GM21390 (cell line): ENCODE measurements around the gene HDLBP.

Experiments
- ATAC-seq: cut with Tn5 transposase; IDR thresholded peaks from one replicate; pipeline ENCODE4 v1.9.1; 2021; ENCODE audit not compliant: unreplicated experiment

HDLBP gene

GRCh38 chr2:241214209-241214608 is 101.3 kb downstream of the HDLBP start:
- no peak for ATAC-seq

GRCh38 chr2:241213567-241213966 is 101.9 kb downstream of the HDLBP start:
- ATAC-seq = no peak

DNA sequence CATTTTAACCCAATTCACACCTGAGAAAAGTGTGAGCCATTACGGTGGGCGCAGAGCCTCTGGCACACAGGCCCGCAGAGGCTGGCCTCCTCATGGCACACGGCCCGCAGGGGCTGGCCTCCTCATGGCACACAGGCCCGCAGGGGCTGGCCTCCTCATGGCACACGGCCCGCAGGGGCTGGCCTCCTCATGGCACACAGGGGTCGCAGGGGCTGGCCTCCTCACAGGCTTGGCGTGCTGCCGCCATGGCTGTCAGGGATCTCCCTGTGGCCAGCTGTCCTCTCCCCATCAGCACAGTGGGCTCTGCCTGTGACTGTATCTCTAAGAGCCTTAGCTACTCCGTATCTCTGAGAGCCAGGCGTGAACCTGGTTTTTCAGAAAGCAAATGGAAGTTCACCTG is 102.4 kb downstream of the HDLBP start:
- no peak for ATAC-seq

DNA sequence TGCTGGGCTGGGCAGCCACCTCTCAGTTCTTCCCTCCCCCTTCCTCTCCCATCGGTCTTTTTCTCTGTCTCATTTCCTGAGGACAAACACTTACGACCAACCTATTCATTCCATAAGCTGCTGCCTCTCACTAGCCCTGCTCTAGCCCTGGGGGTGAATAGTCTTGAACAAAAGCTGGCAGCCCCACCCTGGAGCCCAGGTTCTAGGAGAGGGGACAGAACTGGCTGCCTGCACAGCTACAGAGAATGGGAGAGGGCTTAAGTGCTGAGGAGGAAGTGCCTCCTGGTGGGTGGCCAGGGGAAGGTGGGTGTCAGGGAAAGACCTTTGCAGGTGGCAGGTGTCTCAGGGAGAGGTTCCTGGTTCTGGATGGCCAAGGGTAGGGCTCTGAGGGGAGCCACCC is 104.2 kb downstream of the HDLBP start:
- ATAC-seq = no peak

DNA sequence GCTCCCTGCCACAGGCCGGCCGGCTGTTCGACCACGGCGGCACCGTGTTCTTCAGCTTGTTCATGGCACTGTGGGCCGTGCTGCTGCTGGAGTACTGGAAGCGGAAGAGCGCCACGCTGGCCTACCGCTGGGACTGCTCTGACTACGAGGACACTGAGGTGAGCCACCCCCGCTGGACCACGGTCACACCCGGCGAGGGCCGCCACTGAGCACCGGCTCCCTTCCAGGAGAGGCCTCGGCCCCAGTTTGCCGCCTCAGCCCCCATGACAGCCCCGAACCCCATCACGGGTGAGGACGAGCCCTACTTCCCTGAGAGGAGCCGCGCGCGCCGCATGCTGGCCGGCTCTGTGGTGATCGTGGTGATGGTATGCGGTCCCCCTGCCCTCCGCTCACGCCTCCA is 106.2 kb downstream of the HDLBP start:
- no peak for ATAC-seq

- ATAC-seq = no peak
Observed at GRCh38 chr2:241208058-241208457, 107.4 kb downstream of the HDLBP start.

GRCh38 chr2:241207641-241208040 is 107.8 kb downstream of the HDLBP start:
- no peak for ATAC-seq

DNA sequence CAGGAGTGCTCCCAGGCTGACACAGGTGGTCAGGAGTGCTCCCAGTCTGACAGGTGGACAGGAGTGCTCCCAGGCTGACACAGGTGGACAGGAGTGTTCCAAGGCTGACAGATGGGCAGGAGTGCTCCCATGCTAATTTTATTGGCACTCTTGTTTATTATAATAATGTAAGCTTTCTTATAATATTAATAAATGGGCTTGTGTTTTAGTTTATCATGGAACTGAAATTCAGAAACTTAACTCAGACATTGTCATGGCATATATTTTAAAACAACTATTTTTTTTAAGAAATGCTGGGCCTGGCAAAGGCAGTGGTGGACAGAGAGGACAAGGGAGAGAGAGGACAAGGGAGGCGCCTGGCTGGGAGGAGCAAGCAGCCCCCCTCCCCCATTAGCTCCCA is 108.3 kb downstream of the HDLBP start:
- ATAC-seq = no peak

DNA sequence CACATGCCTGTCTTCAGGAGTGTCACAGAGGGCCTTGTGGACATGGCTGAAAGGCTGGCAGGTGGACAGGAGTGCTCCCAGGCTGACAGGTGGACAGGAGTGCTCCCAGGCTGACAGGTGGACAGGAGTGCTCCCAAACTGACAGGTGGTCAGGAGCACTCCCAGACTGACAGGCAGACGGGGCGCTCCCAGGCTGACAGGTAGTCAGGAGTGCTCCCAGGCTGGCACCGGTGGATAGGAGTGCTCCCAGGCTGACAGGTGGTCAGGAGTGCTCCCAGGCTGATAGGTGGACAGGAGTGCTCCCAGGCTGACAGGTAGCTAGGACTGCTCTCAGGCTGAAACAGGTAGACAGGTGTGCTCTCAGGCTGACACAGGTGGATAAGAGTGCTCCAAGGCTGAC is 110.4 kb downstream of the HDLBP start:
- no peak for ATAC-seq

DNA sequence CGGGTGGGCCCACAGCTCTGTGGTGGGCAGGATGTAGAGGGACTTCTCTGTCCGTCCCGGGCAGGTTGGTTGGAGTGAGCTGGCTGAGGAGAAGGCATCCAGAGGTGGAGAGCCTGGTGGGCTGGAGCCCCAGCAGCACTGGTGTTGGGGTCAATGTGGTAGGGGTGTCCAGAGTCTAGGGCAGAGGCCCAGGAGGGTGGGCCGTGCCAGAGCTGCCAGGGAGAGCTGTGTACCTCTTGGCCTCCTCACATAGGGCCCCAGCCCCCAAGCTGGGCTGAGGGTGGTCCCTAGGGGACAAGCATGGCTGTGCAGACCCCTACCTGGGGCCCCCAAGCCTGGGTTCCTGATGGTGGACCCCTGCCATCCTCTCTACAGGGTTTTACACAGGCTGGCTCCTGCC is 111.0 kb downstream of the HDLBP start:
- ATAC-seq = no peak

DNA sequence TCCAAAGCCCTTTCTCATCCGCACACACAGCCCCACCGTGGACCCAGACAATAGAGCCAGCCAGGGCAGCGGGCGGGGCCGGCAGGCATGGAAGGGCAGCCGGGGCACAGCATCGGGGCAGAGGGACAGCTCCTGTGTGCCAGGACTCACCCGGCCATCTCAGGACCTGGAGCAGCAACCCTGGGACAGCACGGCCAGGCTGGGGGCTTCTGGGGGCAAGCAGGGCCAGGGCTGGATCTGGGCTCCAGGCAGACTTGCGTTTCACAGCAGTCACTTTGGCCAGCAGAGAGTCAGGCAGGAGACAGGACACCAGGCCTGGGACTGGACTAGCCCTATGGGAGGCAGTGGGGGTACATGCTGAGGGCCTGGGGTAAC is 111.5 kb downstream of the HDLBP start:
- ATAC-seq = no peak

- no peak for ATAC-seq
Observed at GRCh38 chr2:241203218-241204009, 112.1 kb downstream of the HDLBP start.

- ATAC-seq = no peak
Observed at GRCh38 chr2:241202681-241203080, 112.8 kb downstream of the HDLBP start.

GRCh38 chr2:241202268-241202585 is 113.2 kb downstream of the HDLBP start:
- no peak for ATAC-seq

DNA sequence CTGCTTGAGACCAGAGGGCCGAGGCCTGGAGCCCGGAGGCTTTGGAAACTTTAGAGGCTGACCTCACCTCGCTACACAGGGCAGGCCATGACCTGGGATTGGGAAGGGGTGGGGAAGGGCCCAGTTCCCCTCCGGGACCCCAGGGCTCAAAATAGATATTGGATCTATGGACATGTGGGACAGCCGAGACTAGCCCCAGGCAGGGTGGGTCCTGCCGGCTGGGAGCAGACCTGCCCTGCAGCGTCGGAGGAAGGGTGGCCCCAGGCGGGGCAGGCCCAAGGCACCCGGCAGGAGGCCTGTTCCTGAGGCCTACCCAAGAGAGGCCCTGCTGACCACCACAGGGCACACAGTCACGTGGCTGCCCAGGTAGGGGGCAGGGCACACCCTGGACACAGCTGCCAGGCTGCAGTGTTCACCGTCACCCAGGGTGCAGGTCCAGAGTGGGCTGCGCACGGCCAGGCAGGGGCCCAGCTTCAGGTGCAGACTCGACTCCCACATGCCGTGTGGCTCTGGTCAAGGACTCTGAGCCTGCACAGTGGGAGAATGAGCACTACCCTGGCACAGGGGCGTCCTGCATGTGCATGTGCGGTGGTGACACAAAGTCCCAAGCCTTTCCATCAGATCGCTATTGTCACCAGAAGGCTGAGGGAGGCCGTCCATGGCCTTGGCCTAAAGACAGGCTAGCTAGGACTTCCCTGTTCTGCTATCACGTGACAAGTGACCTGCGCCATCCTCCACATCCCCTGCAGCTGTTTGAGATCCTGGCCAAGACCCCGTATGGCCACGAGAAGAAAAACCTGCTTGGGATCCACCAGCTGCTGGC is 113.8 kb downstream of the HDLBP start:
- no peak for ATAC-seq

GRCh38 chr2:241200822-241201395 is 114.6 kb downstream of the HDLBP start:
- no peak for ATAC-seq

DNA sequence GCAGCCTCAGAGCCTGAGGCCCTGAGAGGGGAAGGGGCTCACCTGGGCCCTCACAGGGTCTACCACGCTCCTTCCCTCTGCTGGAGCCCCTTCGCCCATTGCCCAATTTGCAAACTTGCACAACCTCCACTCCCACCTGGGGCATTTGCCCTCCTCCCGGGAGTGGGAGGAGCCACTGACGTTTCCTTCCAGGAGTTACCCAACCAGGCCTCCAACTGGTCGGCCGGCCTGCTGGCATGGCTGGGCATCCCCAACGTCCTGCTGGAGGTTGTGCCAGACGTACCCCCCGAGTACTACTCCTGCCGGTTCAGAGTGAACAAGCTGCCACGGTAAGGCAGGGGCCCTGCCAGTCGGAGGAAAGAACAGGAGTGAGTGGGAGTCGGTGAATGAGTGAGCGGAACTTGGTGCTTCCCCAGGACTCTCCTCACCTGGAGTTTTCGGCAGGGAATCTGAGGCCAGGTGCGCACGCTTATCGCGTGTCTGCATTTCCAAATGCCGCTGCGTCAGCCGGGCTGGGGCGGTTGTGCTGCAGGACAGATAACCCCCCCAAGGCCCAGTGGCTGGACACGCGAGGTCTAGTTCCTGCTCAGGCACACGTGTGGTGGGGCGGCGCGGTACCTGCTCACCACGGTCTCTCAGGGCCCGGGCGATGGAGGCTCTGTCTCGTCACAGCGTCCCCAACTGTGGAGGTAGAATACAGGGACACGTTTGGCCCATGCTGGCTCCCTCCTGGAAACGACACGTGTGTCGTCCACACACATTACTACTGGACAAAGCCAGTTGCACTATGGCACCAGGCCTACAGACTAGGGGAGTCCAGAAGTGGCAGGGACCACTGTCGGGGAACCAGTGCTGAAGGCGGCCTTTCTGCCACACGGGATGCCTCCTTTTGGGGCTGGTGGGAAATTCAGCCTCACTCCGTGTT is 115.3 kb downstream of the HDLBP start:
- no peak for ATAC-seq

DNA sequence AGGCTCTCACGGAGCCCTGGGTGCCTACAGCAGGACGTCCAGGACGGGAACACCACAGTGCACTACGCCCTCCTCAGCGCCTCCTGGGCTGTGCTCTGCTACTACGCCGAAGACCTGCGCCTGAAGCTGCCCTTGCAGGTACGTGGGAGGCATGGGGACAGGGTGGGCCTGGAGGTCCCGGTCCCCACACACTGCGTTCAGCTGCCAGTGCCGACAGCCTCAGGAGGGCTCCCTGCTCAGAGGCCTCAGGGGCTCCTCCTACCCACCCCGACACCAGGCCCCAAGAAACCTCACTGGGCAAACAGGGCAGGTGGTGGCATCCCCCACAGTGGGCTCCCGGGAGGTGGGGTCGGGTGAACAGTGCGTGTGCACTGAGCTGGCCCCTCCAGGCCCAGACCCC is 116.2 kb downstream of the HDLBP start:
- no peak for ATAC-seq

DNA sequence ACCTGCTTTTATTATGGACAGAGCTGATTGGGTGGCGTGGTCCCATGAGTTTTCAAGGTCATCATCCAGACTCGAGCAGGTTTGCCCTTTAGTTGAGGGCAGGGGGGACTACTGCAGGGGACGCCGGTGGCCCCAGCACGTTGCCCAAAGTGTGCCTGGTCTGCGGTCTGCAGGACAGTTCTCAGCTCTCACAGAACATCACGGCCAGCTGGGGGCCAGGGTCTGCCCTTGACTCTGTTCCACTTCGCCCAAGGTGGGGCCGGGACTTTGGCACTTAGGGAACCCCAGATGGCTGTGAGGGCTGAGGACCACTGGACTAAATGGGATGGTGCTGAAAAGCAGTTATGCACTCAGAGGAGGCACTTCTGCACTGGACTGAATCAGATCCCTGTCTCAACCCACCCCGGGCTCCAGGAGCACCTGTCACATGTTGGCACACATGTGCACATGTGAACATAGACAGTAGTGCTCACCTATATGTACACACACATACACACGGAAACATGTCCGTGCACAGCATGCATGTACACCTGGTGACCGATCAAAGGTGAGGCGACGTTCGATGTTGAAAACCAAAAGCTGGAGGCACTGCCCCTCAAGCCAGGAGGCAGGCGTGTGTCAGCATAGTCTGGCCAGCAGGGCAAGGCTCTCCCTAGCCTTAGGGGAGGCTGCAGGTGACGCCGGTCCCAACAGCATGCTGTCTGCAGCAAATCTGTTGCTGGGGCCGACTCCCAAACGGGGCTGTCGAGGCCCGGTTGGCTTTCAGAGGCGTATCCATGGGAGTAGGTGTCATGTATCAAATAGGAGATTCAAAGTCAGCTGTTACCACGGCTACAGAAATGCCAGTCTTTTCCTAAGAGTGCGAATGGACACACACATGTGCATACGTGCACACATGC is 116.8 kb downstream of the HDLBP start:
- no peak for ATAC-seq

- no peak for ATAC-seq
Observed at GRCh38 chr2:241197947-241198346, 117.5 kb downstream of the HDLBP start.
